GM21447 (cell line): ENCODE data around the gene GRHL1.
"Not testable (repeated sequence)": the region's sequence is repeated elsewhere in the genome, so short reads cannot be mapped to it uniquely, and the experiment has no call there.

Experiments
- ATAC-seq: cut with Tn5 transposase; IDR thresholded peaks from one replicate; pipeline ENCODE4 v1.9.1; 2021; ENCODE audit not compliant: unreplicated experiment

The GRHL1 gene

DNA sequence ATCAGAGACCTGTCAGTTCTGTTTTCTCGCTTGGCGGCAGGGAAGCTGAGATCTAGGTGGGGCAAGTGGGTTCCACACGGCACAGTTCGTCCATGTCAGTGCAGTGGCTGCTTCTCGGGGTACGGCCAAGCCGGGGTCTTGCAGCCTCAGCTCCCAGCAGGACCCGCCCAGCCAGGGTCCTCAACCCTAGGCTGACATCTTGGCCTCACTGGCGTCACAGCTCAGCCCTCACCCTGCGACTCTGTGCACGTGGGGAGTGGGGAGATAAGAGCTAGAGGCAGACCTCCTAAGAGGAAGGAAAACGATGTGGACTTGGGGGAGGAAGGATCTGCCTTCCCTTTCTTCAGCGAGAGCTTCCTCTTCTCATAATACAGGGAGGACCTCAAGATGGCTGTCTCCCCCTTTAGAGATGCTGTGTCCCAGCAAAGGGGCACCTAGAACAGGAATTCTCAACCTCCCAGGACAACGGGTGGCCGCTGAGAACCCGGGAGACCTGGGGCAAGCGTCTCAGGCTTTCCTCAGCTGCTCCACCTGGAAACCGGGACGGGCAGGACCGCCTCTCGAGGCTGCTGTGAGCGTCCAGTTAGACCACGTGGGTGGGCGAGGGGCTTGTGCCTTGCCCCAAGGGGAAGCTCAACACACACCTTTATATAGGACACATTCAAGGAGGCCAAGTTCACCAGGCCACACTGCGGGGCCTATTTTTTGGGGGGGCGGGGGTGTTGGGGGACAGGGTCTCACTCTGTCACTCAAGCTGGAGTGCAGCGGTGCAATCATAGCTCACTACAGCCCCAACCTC is 68.3 kb downstream of the GRHL1 start:
- no peak for ATAC-seq

- ATAC-seq, result no peak
These were observed 70.5 kb downstream of the GRHL1 start for GRCh38 chr2:10022041-10022421.

- no peak for ATAC-seq
These were observed 71.0 kb downstream of the GRHL1 start for GRCh38 chr2:10022445-10022844.

GRCh38 chr2:10022966-10023662 is 71.6 kb downstream of the GRHL1 start:
- ATAC-seq, result no peak

- no peak for ATAC-seq
These were observed 75.6 kb downstream of the GRHL1 start for GRCh38 chr2:10026940-10027569.

- no peak for ATAC-seq
These were observed 76.3 kb downstream of the GRHL1 start for GRCh38 chr2:10027660-10028330.

DNA sequence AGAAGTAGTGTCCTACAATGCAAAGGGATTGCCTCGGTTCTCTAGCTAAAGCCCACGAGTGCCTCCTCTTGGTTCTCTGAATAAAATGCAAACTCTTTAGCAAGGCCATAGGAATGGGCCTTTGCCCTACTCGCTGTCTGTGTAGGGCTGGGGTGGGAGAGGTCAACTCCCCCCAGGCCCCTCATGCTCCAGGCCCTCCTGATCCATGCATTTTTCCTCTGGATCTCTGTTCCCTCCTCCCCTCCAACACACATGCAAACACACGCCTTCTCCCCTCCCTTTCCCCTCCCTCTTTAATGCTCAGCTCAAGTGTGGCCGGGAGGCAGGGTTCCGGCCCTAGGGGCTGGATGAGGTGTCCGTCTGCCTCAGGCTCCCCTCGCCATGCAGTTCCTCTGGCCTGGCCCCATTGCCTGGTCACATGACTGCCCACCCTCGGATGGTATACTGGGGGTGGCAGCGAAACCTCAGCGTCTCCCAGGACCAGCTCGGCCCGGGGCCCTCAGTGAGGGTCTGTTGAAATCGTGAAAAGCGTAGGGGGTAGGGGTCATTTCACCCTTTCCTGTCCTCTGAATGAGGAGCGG is 77.0 kb downstream of the GRHL1 start:
- ATAC-seq, result no peak

- peak; percentile 70 for ATAC-seq
These were observed 77.7 kb downstream of the GRHL1 start for GRCh38 chr2:10028988-10029874.

GRCh38 chr2:10029875-10030223 is 78.4 kb downstream of the GRHL1 start:
- no peak for ATAC-seq

DNA sequence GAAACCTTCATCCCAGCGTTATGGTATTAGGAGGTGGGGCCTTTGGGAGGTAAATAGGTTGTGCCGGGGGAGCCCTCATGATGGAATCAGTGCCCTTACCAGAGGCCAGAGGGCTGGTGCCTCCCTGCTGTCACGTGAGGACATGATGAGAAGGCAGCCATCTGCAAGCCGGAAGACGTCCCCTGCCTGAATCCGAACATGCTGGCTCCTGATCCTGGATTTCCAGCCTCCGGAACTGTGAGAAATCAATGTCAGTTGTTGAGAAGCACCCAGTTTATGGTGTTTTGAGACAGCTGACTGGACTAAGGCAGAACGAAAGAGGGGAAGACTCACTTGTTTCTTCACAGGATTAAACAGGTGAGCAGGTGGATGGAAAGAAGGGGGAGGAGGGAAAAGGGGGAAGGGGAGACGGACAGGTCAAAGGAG is 78.8 kb downstream of the GRHL1 start:
- no peak for ATAC-seq

- not testable (repeated sequence) for ATAC-seq
These were observed 79.3 kb downstream of the GRHL1 start for GRCh38 chr2:10030798-10031197.

- ATAC-seq, result no peak
These were observed 80.6 kb downstream of the GRHL1 start for GRCh38 chr2:10031886-10032745.

GRCh38 chr2:10032746-10033105 is 81.2 kb downstream of the GRHL1 start:
- ATAC-seq, result no peak

DNA sequence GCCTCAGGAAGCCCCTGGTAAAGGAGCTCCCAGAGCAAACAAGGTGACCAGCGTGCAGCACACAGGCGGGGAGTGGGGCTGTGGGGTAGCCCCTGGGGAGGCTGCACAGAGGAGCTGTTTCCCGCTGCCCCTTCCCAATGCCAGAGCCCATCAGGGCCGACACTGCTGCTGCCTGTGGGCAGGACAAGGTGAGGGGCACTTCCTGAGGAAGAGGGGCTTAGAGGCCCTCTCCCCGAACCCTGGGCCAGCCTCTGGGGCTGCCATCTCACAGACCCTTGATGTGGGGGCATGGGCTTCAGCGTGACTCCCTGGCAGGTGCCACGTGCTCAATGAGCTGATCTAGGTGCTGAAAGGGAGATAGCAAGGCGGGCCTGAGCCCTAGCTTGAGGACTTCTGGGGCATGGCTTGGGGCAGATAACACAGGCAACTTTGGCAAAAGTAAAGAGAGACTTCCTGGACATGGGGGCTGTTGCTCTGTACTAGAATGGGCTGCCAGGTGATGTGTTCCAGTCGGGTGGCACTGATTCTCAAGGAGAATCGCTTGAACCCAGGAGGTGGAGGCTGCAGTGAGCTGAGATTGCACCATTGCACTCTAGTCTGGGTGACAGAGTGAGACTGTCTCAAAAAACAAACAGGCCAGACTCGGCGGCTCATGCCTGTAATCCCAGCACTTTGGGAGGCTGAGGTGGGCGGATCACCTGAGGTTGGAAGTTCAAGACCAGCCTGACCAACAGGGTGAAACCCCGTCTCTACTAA is 81.9 kb downstream of the GRHL1 start:
- no peak for ATAC-seq

- no peak for ATAC-seq
These were observed 83.0 kb downstream of the GRHL1 start for GRCh38 chr2:10034333-10035052.

GRCh38 chr2:10035053-10035422 is 83.5 kb downstream of the GRHL1 start:
- no peak for ATAC-seq

- no peak for ATAC-seq
These were observed 84.1 kb downstream of the GRHL1 start for GRCh38 chr2:10035633-10036032.
